Heart left ventricle (tissue), 16 donors: ENCODE data around the gene STXBP6. TPM values are rescaled to one million over a fixed set of nuclear protein-coding genes. Genes with fewer than 3 reads are reported as not detected.

Source experiments
- ATAC-seq, 4 donors: fragments of 200-7000 bp; cut with Tn5 transposase; one replicate each; pipeline ENCODE4 v1.9.1; 2020 to 2022; ENCODE audit warnings: moderate library complexity in 4 of 4, mild to moderate bottlenecking in 3 of 4, moderate number of reproducible peaks in 1 of 4
- DNase-seq, 5 donors: peaks; one replicate each; pipeline ENCODE4 v3.0.0-alpha.2; 2020
- H3K27ac ChIP-seq, 12 donors: fragments of 200-600 bp; sonication (generic) in 4 of 12; one replicate each; pipeline versions ENCODE4 v1.5.0 to v1.8.0; 2016 to 2022; ENCODE audit warnings: mild to moderate bottlenecking in 2 of 12
- H3K27me3 ChIP-seq, 9 donors: fragments of 200-600 bp; sonication (generic) in 2 of 9; one replicate each; pipeline versions ENCODE4 v1.5.1 to v1.8.0; 2016 to 2022; ENCODE audit warnings: mild to moderate bottlenecking in 3 of 9
- H3K36me3 ChIP-seq, 9 donors: fragments of 200-600 bp; sonication (generic) in 2 of 9; one replicate each; pipeline versions ENCODE4 v1.5.0 to v1.8.0; 2018 to 2022; ENCODE audit warnings: mild to moderate bottlenecking in 2 of 9
- H3K4me1 ChIP-seq, 12 donors: fragments of 200-600 bp; sonication (generic) in 4 of 12; one replicate each; pipeline versions ENCODE4 v1.5.0 to v1.8.0; 2016 to 2022; ENCODE audit warnings: mild to moderate bottlenecking in 3 of 12
- H3K4me3 ChIP-seq, 12 donors: fragments of 200-600 bp; sonication (generic) in 4 of 12; one replicate each; pipeline versions ENCODE4 v1.5.0 to v1.8.0; 2017 to 2022; ENCODE audit warnings: mild to moderate bottlenecking in 9 of 12, moderate library complexity in 4 of 12
- H3K9me3 ChIP-seq, 12 donors: fragments of 200-600 bp; sonication (generic) in 4 of 12; one replicate each; pipeline versions ENCODE4 v1.5.0 to v1.8.0; 2016 to 2022; ENCODE audit warnings: mild to moderate bottlenecking in 1 of 12
- CTCF ChIP-seq, 12 donors: fragments of 200-600 bp; sonication (generic) in 4 of 12; IDR thresholded peaks; one replicate each; pipeline versions ENCODE4 v1.5.0 to v1.8.0; 2018 to 2022; ENCODE audit warnings: antibody characterized with exemption in 12 of 12, mild to moderate bottlenecking in 5 of 12
- POLR2A ChIP-seq, 2 donors: fragments of 450-650 bp; IDR thresholded peaks; one replicate each; pipeline ENCODE4 v1.6.1; 2017; ENCODE audit warnings: antibody characterized with exemption in 2 of 2, mild to moderate bottlenecking in 2 of 2, moderate library complexity in 2 of 2
- WGBS, 4 donors: extraction: QIAGEN DNeasy Blood & Tissue Kit in 2 of 4; methylation state at CpG; one replicate each; pipeline versions ENCODE4 v1.1.5 to v1.1.7; 2013 to 2018; 5-methylcytosine and 5-hydroxymethylcytosine counted together
- intact Hi-C, 10 donors: fragments of 100-400 bp; cut with DNase I; formaldehyde crosslinking; loops; one replicate each; pipeline versions ENCODE4 v1.11.1 to v1.14.2; 2022
- polyA plus RNA-seq, 2 donors: library from polyadenylated mRNA; stranded (reverse); fragments of 200-250 nt; gene quantifications; one replicate each; pipeline ENCODE4 v1.2.3, GENCODE V29; 2013
- total RNA-seq, 9 donors: library from RNA; depleted of rRNA in 2 of 9; stranded (reverse); fragments of >200 nt in 2 of 9; fragmentation: NEBNext Ultra II Directional in 3 of 9; extraction: Animal tissue kit (Norgen Biotek cat#: 25700) in 3 of 9; gene quantifications; one replicate each; pipeline versions ENCODE4 v1.1.0 to v1.2.4, GENCODE V29; 2016 to 2023
- donor health status: ischemic (EF 13 %, LVEDD 7.1; RV severe dilation, severe dysfunction).
- donor health status: healthy with polysubstance abuse.
- donor health status: DM: no; HTN: yes; CAD: no.
- donor health status: DM: no; HTN: no; CAD: no.
- donor health status: ischemic (EF 25% LVEDD 6.9; RV normal size, moderate dysfunction).
- donor health status: ischemic (EF 25% LVEDD 5.7; RV mildly dilated, moderate dysfunction).
- donor health status: healthy.
- donor health status: DM: yes; HTN: yes; CAD: no.
- donor health status: ischemic (EF 35%, LVEDD 5.7; RV mildly dilated, moderate dysfunction).
- donor health status: nonischemic (EF 11% LVEDD 7.7; RV severe dilation, severe dysfunction).
- donor health status: DM: yes; HTN: yes; CAD: no.
- donor health status: PGD.
- donor health status: ischemic (EF 29% LVEDD 5.4; RV normal size, mild dysfunction).
- donor health status: nonischemic (EF 23%, LVEDD 6.1; RV moderate dilation, normal function).

Gene STXBP6
- total and polyA plus RNA-seq, 11 donors, result 12.5 to 57.3 (median 23.7) TPM

- Histone ChIP-seq H3K27me3 (no peaks in the 10 kb centered on the region), H3K27ac (no peak overlapping the region), H3K4me3 (no peak overlapping the region), H3K4me1 (peaks cover 4 to 53% (median 16%) of the 10 kb centered on the region in 12 donors), H3K36me3 (no peaks in the 10 kb centered on the region), H3K9me3 (no peaks in the 10 kb centered on the region)
- intact Hi-C loops, result loop anchor here in 1 of 10 donors (10.0 kb wide), 1 partner anchor 133 kb away; no protein-coding TSS in a partner anchor
- no peak for DNase-seq
- no peak for ATAC-seq
- WGBS, 4 donors, result 90 to 94% (median 92%) methylated on average over 4 of the region's 4 CpGs
- no peak for TF ChIP-seq CTCF (IDR thresholded peaks at IDR 0.05)
- TF ChIP-seq POLR2A (IDR thresholded peaks at IDR 0.05), result no peak
Observed at GRCh38 chr14:25038044-25038668, 11.8 kb downstream of the STXBP6 start.

- Histone ChIP-seq H3K36me3 (no peaks in the 10 kb centered on the region), H3K27ac (peak overlapping the region in 5 of 12 donors; percentile 5 to 33 (median 22)), H3K4me3 (no peak overlapping the region), H3K4me1 (peaks cover 0 to 49% (median 13%) of the 10 kb centered on the region in 12 donors), H3K9me3 (no peaks in the 10 kb centered on the region), H3K27me3 (no peaks in the 10 kb centered on the region)
- intact Hi-C loops, result loop anchor here in 1 of 10 donors (10.0 kb wide), 1 partner anchor 132 kb away; no protein-coding TSS in a partner anchor
- TF ChIP-seq POLR2A (IDR thresholded peaks at IDR 0.05), result no peak
- TF ChIP-seq CTCF (IDR thresholded peaks at IDR 0.05), result no peak
- 48 to 54% (median 50%) methylated on average over 2 of the region's 2 CpGs for WGBS, 4 donors
- peak in 1 of 5 donors; percentile 27 for DNase-seq
- peak in 3 of 4 donors; percentile 40 to 51 (median 47) for ATAC-seq
Observed at GRCh38 chr14:25037032-25037431, 12.9 kb downstream of the STXBP6 start.

- Histone ChIP-seq H3K27ac (no peak overlapping the region), H3K36me3 (no peaks in the 10 kb centered on the region), H3K4me1 (peaks cover 0 to 49% (median 9%) of the 10 kb centered on the region in 12 donors), H3K9me3 (no peaks in the 10 kb centered on the region), H3K4me3 (no peak overlapping the region), H3K27me3 (no peaks in the 10 kb centered on the region)
- 85 to 87% (median 85%) methylated on average over 11 of the region's 11 CpGs for WGBS, 4 donors
- intact Hi-C loops, result loop anchor here in 1 of 10 donors (10.0 kb wide), 1 partner anchor 130 kb away; no protein-coding TSS in a partner anchor
- ATAC-seq (no peak), DNase-seq (no peak)
- TF ChIP-seq POLR2A (IDR thresholded peaks at IDR 0.05) (no peak), CTCF (IDR thresholded peaks at IDR 0.05) (no peak)
Observed at GRCh38 chr14:25034803-25035681, 14.9 kb downstream of the STXBP6 start.

GRCh38 chr14:25033358-25033757 is 16.6 kb downstream of the STXBP6 start:
- 97 to 100% (median 99%) methylated on average over 1 of the region's 1 CpG for WGBS, 4 donors
- intact Hi-C loops, result loop anchor here in 1 of 10 donors (10.0 kb wide), 1 partner anchor 129 kb away; no protein-coding TSS in a partner anchor
- no peaks in the 10 kb centered on the region for H3K36me3 ChIP-seq

More at GRCh38 chr14:25033358-25033757, 16.6 kb downstream of the STXBP6 start:
- peaks cover 0 to under 1% (median 0%) of the 10 kb centered on the region in 12 donors for H3K9me3 ChIP-seq
- TF ChIP-seq CTCF (IDR thresholded peaks at IDR 0.05) (no peak), POLR2A (IDR thresholded peaks at IDR 0.05) (no peak)
- H3K4me1 ChIP-seq, result peaks cover 0 to 46% (median 8%) of the 10 kb centered on the region in 12 donors
- H3K27me3 ChIP-seq, result no peaks in the 10 kb centered on the region
- H3K4me3 ChIP-seq, result no peak overlapping the region
- DNase-seq (no peak), ATAC-seq (no peak)
- H3K27ac ChIP-seq, result no peak overlapping the region
